ENCODE measurements around the gene VAT1. TPM values are rescaled to one million over a fixed set of nuclear protein-coding genes. Genes with fewer than 3 reads are reported as not detected.

Gene VAT1
- total and polyA plus RNA-seq, 2 of the 13 experiments (the other 11 are each of a cell fraction or from before 2014, with no cell fraction given), result 143 to 205 TPM

GRCh38 chr17:43068570-43069367, 46.6 kb upstream of the VAT1 start (continued):
- TF ChIP-seq ZNF713 (CRISPR knock-in tag; IDR thresholded peaks at IDR 0.05), result no peak
- no peak for TF ChIP-seq ZNF7 (CRISPR knock-in tag; IDR thresholded peaks at IDR 0.05)
- TF ChIP-seq REL (CRISPR knock-in tag; conservative IDR thresholded peaks at IDR 0.05), result no peak
- TF ChIP-seq ZNF790 (CRISPR knock-in tag; IDR thresholded peaks at IDR 0.05; ENCODE audit: borderline replicate concordance), result no peak
- no peak for TF ChIP-seq SCMH1 (CRISPR knock-in tag; IDR thresholded peaks at IDR 0.05; ENCODE audit: borderline replicate concordance)
- no peak for TF ChIP-seq GPBP1L1 (CRISPR knock-in tag; IDR thresholded peaks at IDR 0.05)
- TF ChIP-seq ZHX2 (IDR thresholded peaks at IDR 0.05; ENCODE audit: low read depth), result peak; percentile 77
- no peak for TF ChIP-seq ZHX2 (CRISPR knock-in tag; IDR thresholded peaks at IDR 0.05; ENCODE audit: borderline replicate concordance)
- TF ChIP-seq ZBTB4 (CRISPR knock-in tag; IDR thresholded peaks at IDR 0.05; ENCODE audit: borderline replicate concordance), result no peak
- TF ChIP-seq ZNF558 (CRISPR knock-in tag; IDR thresholded peaks at IDR 0.05; ENCODE audit: borderline replicate concordance), result no peak
- peak; percentile 87; the same call in 1 of the 2 replicates for TF ChIP-seq ARNT2 (CRISPR knock-in tag; IDR thresholded peaks at IDR 0.05; ENCODE audit: low read depth)
- TF ChIP-seq RBM39 (IDR thresholded peaks at IDR 0.05; ENCODE audit: low read depth, low read length, poor library complexity, severe bottlenecking), result no peak
- TF ChIP-seq MAFK (conservative IDR thresholded peaks at IDR 0.05 in 1 of 2, IDR thresholded peaks at IDR 0.05 in 1 of 2; ENCODE audit: low read length in 2 of 2), result no peak
- TF ChIP-seq ZNF205 (CRISPR knock-in tag; IDR thresholded peaks at IDR 0.05), result peak; percentile 86; the same call in 1 of the 2 replicates
- TF ChIP-seq AGO1 (IDR thresholded peaks at IDR 0.05; ENCODE audit: low read depth, low read length, poor library complexity, severe bottlenecking), result no peak
- TF ChIP-seq THAP7 (CRISPR knock-in tag; IDR thresholded peaks at IDR 0.05), result no peak
- TF ChIP-seq SP1 (IDR thresholded peaks at IDR 0.05), result no peak
- TF ChIP-seq SP1 (CRISPR knock-in tag; IDR thresholded peaks at IDR 0.05), result peak; percentile 57; the same call in 1 of the 2 replicates
